Liver (tissue), 9 donors: ENCODE measurements around the gene PHF2. TPM values are rescaled to one million over a fixed set of nuclear protein-coding genes. Genes with fewer than 3 reads are reported as not detected.

Experiments used
- DNase-seq: peaks from one replicate; pipeline ENCODE4 v3.0.0-alpha.2; 2017; ENCODE audit warnings: low spot score
- H3K27ac ChIP-seq, 2 donors: one replicate each; pipeline ENCODE4 v1.7.0; 2013; ENCODE audit warnings: inconsistent platforms in 2 of 2, low read length in 2 of 2, control low read depth in 1 of 2, low read depth in 1 of 2, mild to moderate bottlenecking in 1 of 2
- H3K27me3 ChIP-seq, 4 donors: one replicate each; pipeline versions ENCODE4 v1.6.1 to v1.7.0; 2013; ENCODE audit warnings: low read length in 3 of 4, inconsistent platforms in 1 of 4, mild to moderate bottlenecking in 1 of 4, moderate library complexity in 1 of 4; ENCODE audit not compliant: control insufficient read depth in 4 of 4, insufficient read depth in 4 of 4
- H3K36me3 ChIP-seq, 4 donors: one replicate each; pipeline versions ENCODE4 v1.6.1 to v1.7.0; 2013; ENCODE audit warnings: low read length in 3 of 4, mild to moderate bottlenecking in 3 of 4, low read depth in 1 of 4, moderate library complexity in 1 of 4; ENCODE audit not compliant: control insufficient read depth in 4 of 4, insufficient read depth in 3 of 4
- H3K4me1 ChIP-seq, 4 donors: one replicate each; pipeline versions ENCODE4 v1.6.1 to v1.7.0; 2013; ENCODE audit warnings: low read length in 3 of 4, mild to moderate bottlenecking in 3 of 4, moderate library complexity in 1 of 4; ENCODE audit not compliant: control insufficient read depth in 4 of 4, insufficient read depth in 4 of 4
- H3K4me3 ChIP-seq, 3 donors: one replicate each; pipeline versions ENCODE4 v1.6.1 to v1.7.0; 2013; ENCODE audit warnings: low read length in 3 of 3, control low read depth in 1 of 3, low read depth in 1 of 3, mild to moderate bottlenecking in 1 of 3
- H3K9ac ChIP-seq, 2 donors: one replicate each; pipeline ENCODE4 v1.7.0; 2013; ENCODE audit warnings: low read length in 2 of 2, mild to moderate bottlenecking in 2 of 2, moderate library complexity in 2 of 2, control low read depth in 1 of 2, low read depth in 1 of 2
- H3K9me3 ChIP-seq, 4 donors: one replicate each; pipeline versions ENCODE4 v1.6.1 to v1.7.0; 2013; ENCODE audit warnings: low read length in 3 of 4; ENCODE audit not compliant: control insufficient read depth in 4 of 4
- ATF3 ChIP-seq: IDR thresholded peaks from 2 replicates; pipeline ENCODE4 v1.6.1; 2016; ENCODE audit warnings: antibody characterized with exemption
- EGR1 ChIP-seq, 2 donors: IDR thresholded peaks; 2 replicates each; pipeline ENCODE4 v1.6.1; 2016 to 2018; ENCODE audit warnings: antibody characterized with exemption in 2 of 2, low read depth in 2 of 2
- FOXA1 ChIP-seq: IDR thresholded peaks from 2 replicates; pipeline ENCODE4 v1.6.1; 2016; ENCODE audit warnings: antibody characterized with exemption
- FOXA2 ChIP-seq: IDR thresholded peaks from 2 replicates; pipeline ENCODE4 v1.6.1; 2016; ENCODE audit warnings: antibody characterized with exemption
- GABPA ChIP-seq, 2 donors: IDR thresholded peaks in 1 of 2; conservative IDR thresholded peaks in 1 of 2; 2 replicates each; pipeline ENCODE4 v1.6.1; 2016; ENCODE audit warnings: antibody characterized with exemption in 2 of 2, mild to moderate bottlenecking in 1 of 2, moderate library complexity in 1 of 2
- HNF4A ChIP-seq, 2 donors: conservative IDR thresholded peaks; 2 replicates each; pipeline ENCODE4 v1.6.1; 2016; ENCODE audit warnings: antibody characterized with exemption in 2 of 2, mild to moderate bottlenecking in 2 of 2
- HNF4G ChIP-seq: IDR thresholded peaks from 2 replicates; pipeline ENCODE4 v1.6.1; 2016; ENCODE audit warnings: antibody characterized with exemption
- JUND ChIP-seq, 2 donors: IDR thresholded peaks; 2 replicates each; pipeline ENCODE4 v1.6.1; 2016; ENCODE audit warnings: antibody characterized with exemption in 2 of 2
- MAX ChIP-seq: IDR thresholded peaks from 2 replicates; pipeline ENCODE4 v1.6.1; 2016; ENCODE audit warnings: antibody characterized with exemption
- NR2F2 ChIP-seq: IDR thresholded peaks from 2 replicates; pipeline ENCODE4 v1.6.1; 2016; ENCODE audit warnings: antibody characterized with exemption
- RAD21 ChIP-seq, 2 donors: IDR thresholded peaks; 2 replicates each; pipeline ENCODE4 v1.6.1; 2016; ENCODE audit warnings: antibody characterized with exemption in 2 of 2, mild to moderate bottlenecking in 2 of 2
- REST ChIP-seq: IDR thresholded peaks from 2 replicates; pipeline ENCODE4 v1.6.1; 2016; ENCODE audit warnings: antibody characterized with exemption, mild to moderate bottlenecking
- RXRA ChIP-seq, 2 donors: IDR thresholded peaks; 2 replicates each; pipeline ENCODE4 v1.6.1; 2017 to 2018; ENCODE audit warnings: antibody characterized with exemption in 2 of 2, mild to moderate bottlenecking in 1 of 2
- SP1 ChIP-seq: IDR thresholded peaks from 2 replicates; pipeline ENCODE4 v1.6.1; 2018; ENCODE audit warnings: antibody characterized with exemption, mild to moderate bottlenecking
- TAF1 ChIP-seq: conservative IDR thresholded peaks from 2 replicates; pipeline ENCODE4 v1.6.1; 2016; ENCODE audit warnings: antibody characterized with exemption, mild to moderate bottlenecking
- YY1 ChIP-seq: IDR thresholded peaks from 2 replicates; pipeline ENCODE4 v1.6.1; 2016; ENCODE audit warnings: antibody characterized with exemption, mild to moderate bottlenecking
- ZBTB33 ChIP-seq: IDR thresholded peaks from 2 replicates; pipeline ENCODE4 v1.6.1; 2016; ENCODE audit warnings: antibody characterized with exemption
- WGBS: extraction: QIAGEN DNeasy Blood & Tissue Kit; methylation state at CpG from one replicate; pipeline ENCODE4 v1.1.7; 2013; 5-methylcytosine and 5-hydroxymethylcytosine counted together
- polyA plus RNA-seq, 2 donors: library from polyadenylated mRNA; stranded (reverse) in 1 of 2; unstranded in 1 of 2; fragments of 200-250 nt in 1 of 2; fragments of >200 nt in 1 of 2; fragmentation: Nextera tagmentation in 1 of 2; extraction: Ambion mirVana in 1 of 2; gene quantifications; one replicate each; pipeline versions ENCODE4 v1.2.1 to v1.2.3, GENCODE V29; 2013 to 2015
- total RNA-seq, 2 donors: library from RNA; depleted of rRNA; stranded (reverse); fragments of >200 nt; gene quantifications; one replicate each; pipeline ENCODE4 v1.2.3, GENCODE V29; 2014
- TF ChIP-seq, protein P1 (sequence below): fragments of 150-350 bp; IDR thresholded peaks from 2 replicates; pipeline ENCODE4 v1.5.1; 2017; ENCODE audit warnings: improper control_type of control experiment, low read depth, low read length; ENCODE audit not compliant: missing input control
- donor health status: healthy.
- donor health status: healthy.
- donor health status: healthy.
- donor health status: healthy.
- donor health status: healthy.

Gene PHF2
- total and polyA plus RNA-seq, 4 donors, result 2.3 to 8.6 (median 6.7) TPM

DNA sequence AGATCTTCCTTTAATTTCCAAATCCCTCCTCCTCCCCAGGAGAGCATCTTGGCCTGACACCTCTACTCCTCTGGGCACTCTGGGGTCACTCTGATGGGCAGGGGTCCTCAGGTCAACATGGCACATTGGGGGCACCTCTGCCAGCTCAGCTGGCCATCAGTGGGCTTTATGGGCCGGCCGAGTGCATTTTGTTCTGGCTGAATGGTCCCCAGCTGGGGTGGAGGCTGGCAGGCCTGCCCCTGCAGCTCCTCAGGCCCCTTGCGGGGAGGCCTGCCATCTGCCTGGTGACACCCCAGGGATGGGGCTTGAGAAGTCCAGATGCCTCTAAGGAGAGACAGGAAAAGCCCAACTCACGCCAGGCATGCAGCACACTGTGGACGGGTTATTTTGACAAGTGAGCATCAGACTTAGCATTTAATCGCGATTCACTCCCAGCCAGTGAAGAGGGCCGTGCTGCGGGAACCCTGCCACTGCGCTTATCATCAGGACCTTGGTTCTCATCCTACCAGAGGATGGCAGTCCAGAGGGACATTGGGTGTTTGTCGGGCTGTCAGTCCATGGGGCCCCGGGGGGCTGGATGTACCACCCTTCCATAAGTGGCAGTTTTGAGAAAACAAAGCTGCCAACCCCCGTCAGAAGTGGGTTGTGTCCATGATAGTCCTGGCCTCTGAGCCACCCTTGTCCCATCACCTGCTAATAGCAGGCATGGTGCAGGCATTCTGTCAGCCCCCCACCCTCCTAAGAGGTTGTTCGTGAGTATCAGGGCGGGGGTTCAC lies 21.7 kb downstream of the PHF2 start (continued):
- TF ChIP-seq RAD21 (IDR thresholded peaks at IDR 0.05) (no peak), NR2F2 (no peak)

DNA sequence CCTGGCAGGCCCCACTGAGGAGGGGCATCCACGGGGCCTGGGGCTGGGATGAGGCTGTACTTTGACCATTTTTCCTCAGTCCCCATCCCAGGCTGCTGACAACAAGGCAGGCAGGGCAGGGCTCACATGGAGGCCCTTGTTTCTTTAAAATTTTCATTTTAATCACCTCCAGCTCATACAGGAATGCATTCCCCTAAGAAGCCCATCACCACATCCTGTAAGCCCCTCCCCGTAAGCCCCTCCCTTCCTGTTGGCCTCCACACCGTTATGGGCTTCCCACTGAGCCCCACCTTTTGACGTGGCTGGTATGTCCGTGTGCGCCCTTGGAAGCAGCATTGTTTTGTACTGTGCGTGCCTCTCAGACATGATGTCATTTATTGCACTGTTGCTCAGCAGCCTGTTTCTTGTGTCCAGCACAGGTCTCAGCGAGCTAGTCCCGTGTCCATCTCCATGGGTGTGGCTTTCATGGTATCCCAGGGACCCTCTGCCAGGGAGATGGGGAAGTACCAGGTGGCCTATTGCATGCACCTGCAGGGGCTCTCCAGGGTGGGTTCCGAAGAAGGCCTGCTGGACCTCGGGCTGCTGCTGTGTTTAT lies 22.4 kb downstream of the PHF2 start:
- Histone ChIP-seq H3K36me3 (no peaks in the 10 kb centered on the region), H3K9me3 (no peaks in the 10 kb centered on the region), H3K27me3 (no peaks in the 10 kb centered on the region), H3K4me3 (no peak overlapping the region), H3K4me1 (no peaks in the 10 kb centered on the region), H3K9ac (no peak overlapping the region), H3K27ac (no peak overlapping the region)
- no peak for TF ChIP-seq RXRA (IDR thresholded peaks at IDR 0.05)
- TF ChIP-seq HNF4A (conservative IDR thresholded peaks at IDR 0.05), result no peak
- no peak for TF ChIP-seq FOXA1
- WGBS, result 76% methylated on average over 11 of the region's 11 CpGs
- peak; percentile 19 for DNase-seq

GRCh38 chr9:93599571-93600403 lies 23.4 kb downstream of the PHF2 start:
- H3K27me3 ChIP-seq, result no peaks in the 10 kb centered on the region
- H3K9ac ChIP-seq, result no peak overlapping the region
- H3K27ac ChIP-seq, result no peak overlapping the region
- TF ChIP-seq FOXA2 (no peak), ATF3 (no peak), MAX (no peak), FOXA1 (no peak), RXRA (IDR thresholded peaks at IDR 0.05) (no peak), NR2F2 (no peak), SP1 (no peak), RAD21 (IDR thresholded peaks at IDR 0.05) (no peak), JUND (IDR thresholded peaks at IDR 0.05) (no peak), TAF1 (no peak), EGR1 (IDR thresholded peaks at IDR 0.05; ENCODE audit: low read depth in 2 of 2) (no peak), HNF4G (no peak), GABPA (IDR thresholded peaks at IDR 0.05 in 1 of 2, conservative IDR thresholded peaks at IDR 0.05 in 1 of 2) (no peak), HNF4A (conservative IDR thresholded peaks at IDR 0.05) (no peak), REST (no peak), ZBTB33 (no peak), YY1 (no peak)
- TF ChIP-seq, protein P1, sequence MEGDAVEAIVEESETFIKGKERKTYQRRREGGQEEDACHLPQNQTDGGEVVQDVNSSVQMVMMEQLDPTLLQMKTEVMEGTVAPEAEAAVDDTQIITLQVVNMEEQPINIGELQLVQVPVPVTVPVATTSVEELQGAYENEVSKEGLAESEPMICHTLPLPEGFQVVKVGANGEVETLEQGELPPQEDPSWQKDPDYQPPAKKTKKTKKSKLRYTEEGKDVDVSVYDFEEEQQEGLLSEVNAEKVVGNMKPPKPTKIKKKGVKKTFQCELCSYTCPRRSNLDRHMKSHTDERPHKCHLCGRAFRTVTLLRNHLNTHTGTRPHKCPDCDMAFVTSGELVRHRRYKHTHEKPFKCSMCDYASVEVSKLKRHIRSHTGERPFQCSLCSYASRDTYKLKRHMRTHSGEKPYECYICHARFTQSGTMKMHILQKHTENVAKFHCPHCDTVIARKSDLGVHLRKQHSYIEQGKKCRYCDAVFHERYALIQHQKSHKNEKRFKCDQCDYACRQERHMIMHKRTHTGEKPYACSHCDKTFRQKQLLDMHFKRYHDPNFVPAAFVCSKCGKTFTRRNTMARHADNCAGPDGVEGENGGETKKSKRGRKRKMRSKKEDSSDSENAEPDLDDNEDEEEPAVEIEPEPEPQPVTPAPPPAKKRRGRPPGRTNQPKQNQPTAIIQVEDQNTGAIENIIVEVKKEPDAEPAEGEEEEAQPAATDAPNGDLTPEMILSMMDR, result no peak
- no peaks in the 10 kb centered on the region for H3K4me1 ChIP-seq
- H3K4me3 ChIP-seq, result no peak overlapping the region
- DNase-seq, result peak; percentile 16
- no peaks in the 10 kb centered on the region for H3K36me3 ChIP-seq
- WGBS, result 78% methylated on average over 17 of the region's 17 CpGs
- no peaks in the 10 kb centered on the region for H3K9me3 ChIP-seq
